Endothelial cell of umbilical vein (primary cell): ENCODE data around the gene AP4M1. TPM values are rescaled to one million over a fixed set of nuclear protein-coding genes. Genes with fewer than 3 reads are reported as not detected.

Experiments
- BruUV-seq: library from RNA; stranded (reverse); fragments of 400-500 nt; replicated peaks from 2 replicates; lab custom pipeline; 2021; lab: Mats Ljungman, UMichigan
- CTCF ChIA-PET: fragments of 300-600, 350-600 bp; sonication (Branson Sonifier 250); formaldehyde crosslinking; loops from one replicate; lab custom pipeline; 2021; ENCODE audit warnings: antibody characterized with exemption, inconsistent platforms; lab: Charles Lee
- POLR2A ChIA-PET: fragments of 300-600, 350-600 bp; sonication (Branson Sonifier 250); formaldehyde crosslinking; loops from one replicate; lab custom pipeline; 2021; ENCODE audit warnings: antibody characterized with exemption, inconsistent platforms; lab: Charles Lee
- DNase-seq: peaks from one replicate; pipeline ENCODE4 v3.0.0-alpha.2; 2011; ENCODE audit warnings: low read depth, low spot score
- FAIRE-seq: peaks from 2 replicates; lab custom pipeline; 2011; peaks lifted over from hg19 to GRCh38; lab: Jason Lieb, UNC
- H2AFZ ChIP-seq: 2 replicates; pipeline ENCODE4 v1.6.0; 2012; ENCODE audit warnings: low read depth, low read length, control low read depth, inconsistent platforms
- H3K27ac ChIP-seq: 2 replicates; pipeline ENCODE4 v1.5.1; 2011; ENCODE audit warnings: low read depth, mild to moderate bottlenecking, control low read depth, low read length, moderate library complexity; ENCODE audit not compliant: insufficient read depth
- H3K27me3 ChIP-seq, 2 experiments: 2 replicates each; pipeline versions ENCODE4 v1.6.0 to v1.6.1; 2011; ENCODE audit warnings: low read length in 2 of 2, mixed read lengths in 1 of 2; ENCODE audit not compliant: control insufficient read depth in 2 of 2, insufficient read depth in 2 of 2
- H3K36me3 ChIP-seq, 2 experiments: 2 replicates in 1 of 2; 3 replicates in 1 of 2; pipeline ENCODE4 v1.5.1; 2011; ENCODE audit warnings: low read length in 2 of 2, mild to moderate bottlenecking in 1 of 2, moderate library complexity in 1 of 2; ENCODE audit not compliant: control insufficient read depth in 2 of 2, insufficient read depth in 2 of 2; ENCODE audit errors: extremely low read depth in 1 of 2
- H3K4me1 ChIP-seq: 3 replicates; pipeline ENCODE4 v1.5.1; 2011; ENCODE audit warnings: mild to moderate bottlenecking, low read length; ENCODE audit not compliant: control insufficient read depth, insufficient read depth; ENCODE audit errors: extremely low read depth
- H3K4me2 ChIP-seq: 2 replicates; pipeline ENCODE4 v1.6.1; 2011; ENCODE audit warnings: low read length, control low read depth, mixed read lengths; ENCODE audit not compliant: insufficient read depth
- H3K4me3 ChIP-seq, 3 experiments: fragments of 200-600 bp in 1 of 3; sonication (generic), shearing (Covaris generic) in 1 of 3; replicated peaks in 1 of 3; 2 replicates each; pipeline ENCODE4 v1.5.1; 2011 to 2016; ENCODE audit warnings: control low read depth in 3 of 3, low read length in 3 of 3, mild to moderate bottlenecking in 2 of 3, inconsistent platforms in 1 of 3, low read depth in 1 of 3, moderate library complexity in 1 of 3; ENCODE audit not compliant: insufficient read depth in 1 of 3
- H3K79me2 ChIP-seq: 2 replicates; pipeline ENCODE4 v1.6.0; 2012; ENCODE audit warnings: low read length, inconsistent platforms; ENCODE audit not compliant: control insufficient read depth, insufficient read depth
- H3K9ac ChIP-seq: replicated peaks from 2 replicates; pipeline ENCODE3; 2011; ENCODE audit warnings: low read length, control low read depth; ENCODE audit not compliant: insufficient read depth; ENCODE audit errors: extremely low read depth
- H3K9me1 ChIP-seq: replicated peaks from 3 replicates; pipeline ENCODE4 v1.6.0; 2011; ENCODE audit warnings: mild to moderate bottlenecking, low read length; ENCODE audit not compliant: control insufficient read depth, insufficient read depth; ENCODE audit errors: extremely low read depth
- H3K9me3 ChIP-seq: replicated peaks from 2 replicates; pipeline ENCODE4 v1.5.1; 2012; ENCODE audit warnings: low read length, inconsistent platforms; ENCODE audit not compliant: control insufficient read depth, insufficient read depth
- H4K20me1 ChIP-seq: replicated peaks from 2 replicates; pipeline ENCODE3; 2011; ENCODE audit warnings: mild to moderate bottlenecking, low read length; ENCODE audit not compliant: control insufficient read depth, insufficient read depth; ENCODE audit errors: extremely low read depth
- FOS ChIP-seq: IDR thresholded peaks from 2 replicates; pipeline ENCODE4 v1.6.1; 2011; ENCODE audit warnings: mild to moderate bottlenecking, low read length, moderate library complexity, borderline replicate concordance; ENCODE audit not compliant: insufficient read depth
- GATA2 ChIP-seq: IDR thresholded peaks from 2 replicates; pipeline ENCODE4 v1.7.0; 2011; ENCODE audit warnings: low read depth, mild to moderate bottlenecking, moderate library complexity, mixed read lengths, low read length; ENCODE audit not compliant: insufficient read length, insufficient read depth
- JUN ChIP-seq: IDR thresholded peaks from 2 replicates; pipeline ENCODE4 v1.6.1; 2011; ENCODE audit warnings: borderline replicate concordance, low read depth; ENCODE audit not compliant: insufficient read length, insufficient read depth
- MYC ChIP-seq: IDR thresholded peaks from one replicate; pipeline ENCODE4 v1.6.1; 2011; ENCODE audit warnings: mild to moderate bottlenecking, low read depth, low read length
- POLR2A ChIP-seq: IDR thresholded peaks from 2 replicates; pipeline ENCODE4 v1.6.1; 2012; ENCODE audit warnings: low read depth, mild to moderate bottlenecking, control low read depth, low read length
- dilution Hi-C: fragments of 300-500 bp; cut with MboI; formaldehyde crosslinking; loops from one replicate; pipeline ENCODE4 v1.15.0; 2019; ENCODE audit warnings: low sequenced_read_pairs; ENCODE audit not compliant: extremely low pct_ligation_motif_present
- intact Hi-C: fragments of 100-400 bp; cut with micrococcal nuclease; formaldehyde crosslinking; loops from one replicate; pipeline ENCODE4 v1.10.0; 2022
- polyA plus RNA-seq, 4 experiments: library from polyadenylated mRNA; depleted of rRNA in 3 of 4; stranded (reverse) in 3 of 4; unstranded in 1 of 4; fragments of >200 nt; gene quantifications; 2 replicates each; pipeline versions ENCODE4 v1.2.1 to v1.2.3, GENCODE V29; 2011 to 2012; ENCODE audit warnings: missing spikeins in 1 of 4
- total RNA-seq: library from RNA; stranded (reverse); gene quantifications from 2 replicates; pipeline ENCODE4 v1.2.3, GENCODE V29; 2021
- TF ChIP-seq, protein P1 (sequence below), 2 donors: IDR thresholded peaks; 1 replicate in 1 of 2; 2 replicates in 1 of 2; pipeline ENCODE4 v1.5.1; 2011; ENCODE audit warnings: low read length in 2 of 2, mild to moderate bottlenecking in 2 of 2, moderate library complexity in 2 of 2, control low read depth in 1 of 2, inconsistent platforms in 1 of 2, low read depth in 1 of 2; ENCODE audit not compliant: insufficient read depth in 1 of 2; ENCODE audit errors: extremely low read depth in 1 of 2

AP4M1 gene
- total and polyA plus RNA-seq, 2 donors (not counting 3 experiments of a cell fraction or from before 2014, with no cell fraction given): 20.5 to 27.4 TPM

DNA sequence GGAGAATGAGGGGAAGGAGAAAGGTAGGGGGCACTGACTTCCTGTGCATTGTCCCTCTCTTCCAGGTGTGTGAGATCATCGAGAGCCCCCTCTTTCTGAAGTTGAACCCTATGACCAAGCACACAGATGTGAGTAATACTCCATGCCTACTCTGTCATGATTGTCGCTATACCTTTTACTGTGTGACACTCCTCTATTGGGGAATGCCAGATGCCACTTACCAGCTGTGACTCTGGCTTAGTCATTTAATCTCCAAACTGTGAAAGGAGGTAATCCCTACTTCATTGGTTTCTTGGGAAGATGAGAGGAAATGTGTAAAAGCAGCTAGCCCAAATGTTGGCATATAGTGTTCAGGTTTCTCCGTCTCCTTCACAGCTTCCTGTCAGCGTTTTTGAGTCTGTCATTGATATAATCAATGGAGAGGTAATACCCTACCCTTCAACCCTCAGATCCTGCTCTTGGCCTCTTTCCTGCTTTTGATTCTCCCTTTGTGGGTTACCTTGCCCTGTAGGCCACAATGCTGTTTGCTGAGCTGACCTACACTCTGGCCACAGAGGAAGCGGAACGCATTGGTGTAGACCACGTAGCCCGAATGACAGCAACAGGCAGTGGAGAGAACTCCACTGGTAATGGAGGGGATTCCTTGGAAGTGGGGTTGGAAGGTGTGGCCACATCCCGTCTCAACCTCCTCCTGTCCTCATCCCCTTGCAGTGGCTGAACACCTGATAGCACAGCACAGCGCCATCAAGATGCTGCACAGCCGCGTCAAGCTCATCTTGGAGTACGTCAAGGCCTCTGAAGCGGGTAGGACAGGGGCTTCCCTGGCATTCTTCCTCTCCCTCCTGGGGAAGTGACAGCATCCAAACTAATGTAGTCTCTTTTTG, 10.7 kb upstream of the AP4M1 start:
- no peak for FAIRE-seq
- no peak for TF ChIP-seq MYC
- POLR2A ChIA-PET: interaction anchor here (1.6 to 1.9 kb wide), 2 partner anchors 8 to 11 kb away, joined by 3 to 4 read pairs; partner anchors contain the start of genes AP4M1 and MCM7

DNA sequence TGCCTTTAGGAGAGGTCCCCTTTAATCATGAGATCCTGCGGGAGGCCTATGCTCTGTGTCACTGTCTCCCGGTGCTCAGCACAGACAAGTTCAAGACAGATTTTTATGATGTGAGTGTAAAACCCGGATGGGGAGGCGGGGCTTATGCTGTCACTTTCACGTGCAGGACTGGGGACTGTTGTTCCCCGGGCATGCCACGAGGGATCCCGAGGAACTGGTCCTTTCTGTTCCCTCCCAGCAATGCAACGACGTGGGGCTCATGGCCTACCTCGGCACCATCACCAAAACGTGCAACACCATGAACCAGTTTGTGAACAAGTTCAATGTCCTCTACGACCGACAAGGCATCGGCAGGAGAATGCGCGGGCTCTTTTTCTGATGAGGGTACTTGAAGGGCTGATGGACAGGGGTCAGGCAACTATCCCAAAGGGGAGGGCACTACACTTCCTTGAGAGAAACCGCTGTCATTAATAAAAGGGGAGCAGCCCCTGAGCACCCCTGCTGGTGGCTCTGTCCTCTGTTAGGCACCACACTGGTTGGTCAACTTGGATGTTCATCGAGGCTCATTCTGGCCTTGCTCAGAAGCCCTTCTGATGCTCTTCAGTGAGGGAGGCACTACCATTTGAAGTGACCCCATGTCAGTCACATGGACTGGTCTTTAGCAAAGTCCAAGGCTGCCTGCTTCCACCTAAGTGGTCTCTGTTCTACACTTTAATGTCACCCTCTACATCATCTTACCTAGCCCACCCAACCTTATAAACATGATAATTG, 9.8 kb upstream of the AP4M1 start:
- CTCF ChIA-PET: interaction anchor here (1.1 kb wide), 1 partner anchor 9 kb away, joined by 4 read pairs; no protein-coding TSS in a partner anchor

More for the DNA sequence above, 10.7 kb upstream of the AP4M1 start:
- Histone ChIP-seq H3K36me3 (peaks cover 28 to 33% of the 10 kb centered on the region in 2 experiments), H3K27me3 (no peaks in the 10 kb centered on the region), H3K9ac (no peak overlapping the region), H3K9me1 (no peaks in the 10 kb centered on the region), H3K4me2 (no peak overlapping the region), H3K27ac (no peak overlapping the region), H4K20me1 (no peaks in the 10 kb centered on the region), H3K4me1 (peaks cover 39% of the 10 kb centered on the region), H2AFZ (no peak overlapping the region), H3K4me3 (no peak overlapping the region), H3K9me3 (no peaks in the 10 kb centered on the region), H3K79me2 (peaks cover 21% of the 10 kb centered on the region)
- intact Hi-C loops (no loop called here), dilution Hi-C loops (no loop called here)
- BruUV-seq: TSS peak; percentile 30
- DNase-seq: no peak
- CTCF ChIA-PET: interaction anchor here (0.6 to 1.2 kb wide), 4 partner anchors 8 to 10 kb away, joined by 3 to 5 read pairs (median 4); partner anchors contain the start of genes AP4M1 and MCM7

More for the DNA sequence above, 9.8 kb upstream of the AP4M1 start:
- Histone ChIP-seq H3K9ac (no peak overlapping the region), H3K4me1 (peaks cover 33% of the 10 kb centered on the region), H2AFZ (no peak overlapping the region), H4K20me1 (no peaks in the 10 kb centered on the region), H3K79me2 (peaks cover 27% of the 10 kb centered on the region), H3K9me1 (no peaks in the 10 kb centered on the region), H3K9me3 (no peaks in the 10 kb centered on the region), H3K27ac (no peak overlapping the region), H3K4me2 (no peak overlapping the region), H3K36me3 (peaks cover 31 to 38% of the 10 kb centered on the region in 2 experiments), H3K4me3 (no peak overlapping the region), H3K27me3 (no peaks in the 10 kb centered on the region)
- TF ChIP-seq POLR2A (peak; percentile 15), MYC (no peak), GATA2 (no peak), JUN (no peak), FOS (no peak)
- TF ChIP-seq, protein P1, sequence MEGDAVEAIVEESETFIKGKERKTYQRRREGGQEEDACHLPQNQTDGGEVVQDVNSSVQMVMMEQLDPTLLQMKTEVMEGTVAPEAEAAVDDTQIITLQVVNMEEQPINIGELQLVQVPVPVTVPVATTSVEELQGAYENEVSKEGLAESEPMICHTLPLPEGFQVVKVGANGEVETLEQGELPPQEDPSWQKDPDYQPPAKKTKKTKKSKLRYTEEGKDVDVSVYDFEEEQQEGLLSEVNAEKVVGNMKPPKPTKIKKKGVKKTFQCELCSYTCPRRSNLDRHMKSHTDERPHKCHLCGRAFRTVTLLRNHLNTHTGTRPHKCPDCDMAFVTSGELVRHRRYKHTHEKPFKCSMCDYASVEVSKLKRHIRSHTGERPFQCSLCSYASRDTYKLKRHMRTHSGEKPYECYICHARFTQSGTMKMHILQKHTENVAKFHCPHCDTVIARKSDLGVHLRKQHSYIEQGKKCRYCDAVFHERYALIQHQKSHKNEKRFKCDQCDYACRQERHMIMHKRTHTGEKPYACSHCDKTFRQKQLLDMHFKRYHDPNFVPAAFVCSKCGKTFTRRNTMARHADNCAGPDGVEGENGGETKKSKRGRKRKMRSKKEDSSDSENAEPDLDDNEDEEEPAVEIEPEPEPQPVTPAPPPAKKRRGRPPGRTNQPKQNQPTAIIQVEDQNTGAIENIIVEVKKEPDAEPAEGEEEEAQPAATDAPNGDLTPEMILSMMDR (IDR thresholded peaks at IDR 0.05; ENCODE audit: extremely low read depth in 1 of 2, insufficient read depth in 1 of 2, low read depth in 1 of 2, low read length in 2 of 2): peak in 1 of 2 donors; percentile 2
- BruUV-seq: no TSS peak
- POLR2A ChIA-PET: interaction anchor here (1.9 kb wide), 1 partner anchor 10 kb away, joined by 4 read pairs; the partner anchor contains the start of genes AP4M1 and MCM7
- FAIRE-seq (peak; percentile 8), DNase-seq (no peak)
- dilution Hi-C loops (no loop called here), intact Hi-C loops (no loop called here)
